ENCODE results near the gene MPP7.

Gene MPP7

GRCh38 chr10:28317760-28318159 is 14.9 kb upstream of the MPP7 start:
- no peaks in the 10 kb centered on the region for H3K36me3 Mint-ChIP-seq
- H3K4me3 Mint-ChIP-seq, result no peak overlapping the region
- peaks cover 18% of the 10 kb centered on the region for H3K4me1 Mint-ChIP-seq
- no peaks in the 10 kb centered on the region for H3K9me3 Mint-ChIP-seq
- no peak for DNase-seq (ENCODE audit: low spot score in 2 of 2)
- no peak overlapping the region for H3K27ac Mint-ChIP-seq
- no peak for ATAC-seq

GRCh38 chr10:28316696-28317095 is 13.8 kb upstream of the MPP7 start:
- H3K27ac Mint-ChIP-seq, result no peak overlapping the region
- H3K36me3 Mint-ChIP-seq, result no peaks in the 10 kb centered on the region
- ATAC-seq, result no peak

GRCh38 chr10:28315140-28315539 is 12.3 kb upstream of the MPP7 start:
- Mint-ChIP-seq H3K4me1 (peaks cover 19% of the 10 kb centered on the region), H3K4me3 (no peak overlapping the region), H3K36me3 (no peaks in the 10 kb centered on the region), H3K27ac (peak overlapping the region; percentile 63), H3K9me3 (peaks cover 3% of the 10 kb centered on the region)
- no peak for DNase-seq (ENCODE audit: low spot score in 2 of 2)
- ATAC-seq, result no peak

More at GRCh38 chr10:28316696-28317095, 13.8 kb upstream of the MPP7 start:
- DNase-seq (ENCODE audit: low spot score in 2 of 2), result no peak
- H3K4me1 Mint-ChIP-seq, result peaks cover 19% of the 10 kb centered on the region
- peaks cover 3% of the 10 kb centered on the region for H3K9me3 Mint-ChIP-seq
- H3K4me3 Mint-ChIP-seq, result no peak overlapping the region

GRCh38 chr10:28314211-28314610 is 11.3 kb upstream of the MPP7 start:
- Mint-ChIP-seq H3K4me1 (peaks cover 19% of the 10 kb centered on the region), H3K36me3 (no peaks in the 10 kb centered on the region), H3K4me3 (no peak overlapping the region), H3K9me3 (peaks cover 3% of the 10 kb centered on the region), H3K27ac (no peak overlapping the region)
- ATAC-seq (no peak), DNase-seq (ENCODE audit: low spot score in 2 of 2) (no peak)

- Mint-ChIP-seq H3K27ac (no peak overlapping the region), H3K9me3 (peaks cover 3% of the 10 kb centered on the region), H3K4me1 (peaks cover 17% of the 10 kb centered on the region), H3K36me3 (no peaks in the 10 kb centered on the region), H3K4me3 (no peak overlapping the region)
- DNase-seq (ENCODE audit: low spot score in 2 of 2), result no peak
- no peak for ATAC-seq
Measured at GRCh38 chr10:28312572-28312971, 9.7 kb upstream of the MPP7 start.

GRCh38 chr10:28311104-28311503 is 8.2 kb upstream of the MPP7 start:
- Mint-ChIP-seq H3K36me3 (no peaks in the 10 kb centered on the region), H3K4me3 (no peak overlapping the region), H3K4me1 (peaks cover 17% of the 10 kb centered on the region), H3K27ac (no peak overlapping the region), H3K9me3 (peaks cover 3% of the 10 kb centered on the region)
- DNase-seq (ENCODE audit: low spot score in 2 of 2) (no peak), ATAC-seq (peak; percentile 58)

- Mint-ChIP-seq H3K27ac (no peak overlapping the region), H3K36me3 (no peaks in the 10 kb centered on the region), H3K4me1 (peaks cover 19% of the 10 kb centered on the region), H3K4me3 (no peak overlapping the region), H3K9me3 (peaks cover 2% of the 10 kb centered on the region)
- ATAC-seq (no peak), DNase-seq (ENCODE audit: low spot score in 2 of 2) (no peak)
Measured at GRCh38 chr10:28307267-28307666, 4.4 kb upstream of the MPP7 start.

GRCh38 chr10:28305553-28305952 is 2.7 kb upstream of the MPP7 start:
- no peak overlapping the region for H3K27ac Mint-ChIP-seq
- peaks cover 23% of the 10 kb centered on the region for H3K4me1 Mint-ChIP-seq
- H3K36me3 Mint-ChIP-seq, result no peaks in the 10 kb centered on the region
- DNase-seq (ENCODE audit: low spot score in 2 of 2) (no peak), ATAC-seq (no peak)
- no peaks in the 10 kb centered on the region for H3K9me3 Mint-ChIP-seq
- no peak overlapping the region for H3K4me3 Mint-ChIP-seq

GRCh38 chr10:28304032-28304571 is 1.2 kb upstream of the MPP7 start:
- Mint-ChIP-seq H3K4me3 (peak overlapping the region; percentile 87), H3K4me1 (peaks cover 27% of the 10 kb centered on the region), H3K27ac (no peak overlapping the region), H3K36me3 (no peaks in the 10 kb centered on the region), H3K9me3 (no peaks in the 10 kb centered on the region)
- DNase-seq (ENCODE audit: low spot score in 2 of 2) (no peak), ATAC-seq (no peak)

GRCh38 chr10:28302012-28302637 is 739 bp downstream of the MPP7 start:
- Mint-ChIP-seq H3K27ac (no peak overlapping the region), H3K36me3 (no peaks in the 10 kb centered on the region), H3K4me3 (peak overlapping the region; percentile 87), H3K4me1 (peaks cover 37% of the 10 kb centered on the region), H3K9me3 (no peaks in the 10 kb centered on the region)
- ATAC-seq (no peak), DNase-seq (ENCODE audit: low spot score in 2 of 2) (no peak)

- Mint-ChIP-seq H3K36me3 (no peaks in the 10 kb centered on the region), H3K27ac (no peak overlapping the region), H3K4me3 (no peak overlapping the region), H3K9me3 (no peaks in the 10 kb centered on the region), H3K4me1 (peaks cover 42% of the 10 kb centered on the region)
- no peak for ATAC-seq
- DNase-seq (ENCODE audit: low spot score in 2 of 2), result no peak
Measured at GRCh38 chr10:28300027-28300426, 2.8 kb downstream of the MPP7 start.

GRCh38 chr10:28298951-28299350 is 3.9 kb downstream of the MPP7 start:
- no peaks in the 10 kb centered on the region for H3K36me3 Mint-ChIP-seq
- H3K4me1 Mint-ChIP-seq, result peaks cover 38% of the 10 kb centered on the region
- H3K27ac Mint-ChIP-seq, result peak overlapping the region; percentile 4

GRCh38 chr10:28296023-28296422 is 6.8 kb downstream of the MPP7 start:
- H3K27ac Mint-ChIP-seq, result no peak overlapping the region
- H3K9me3 Mint-ChIP-seq, result no peaks in the 10 kb centered on the region
- DNase-seq (ENCODE audit: low spot score in 2 of 2) (no peak), ATAC-seq (no peak)
- no peaks in the 10 kb centered on the region for H3K36me3 Mint-ChIP-seq
- H3K4me3 Mint-ChIP-seq, result no peak overlapping the region
- peaks cover 30% of the 10 kb centered on the region for H3K4me1 Mint-ChIP-seq

More at GRCh38 chr10:28298951-28299350, 3.9 kb downstream of the MPP7 start:
- DNase-seq (ENCODE audit: low spot score in 2 of 2), result no peak
- no peak for ATAC-seq
- Mint-ChIP-seq H3K4me3 (peak overlapping the region; percentile 21), H3K9me3 (no peaks in the 10 kb centered on the region)

GRCh38 chr10:28295336-28295735 is 7.5 kb downstream of the MPP7 start:
- Mint-ChIP-seq H3K4me1 (peaks cover 30% of the 10 kb centered on the region), H3K9me3 (no peaks in the 10 kb centered on the region), H3K27ac (no peak overlapping the region), H3K4me3 (no peak overlapping the region), H3K36me3 (no peaks in the 10 kb centered on the region)
- DNase-seq (ENCODE audit: low spot score in 2 of 2), result no peak
- no peak for ATAC-seq

GRCh38 chr10:28294809-28295208 is 8.1 kb downstream of the MPP7 start:
- H3K9me3 Mint-ChIP-seq, result no peaks in the 10 kb centered on the region
- peaks cover 30% of the 10 kb centered on the region for H3K4me1 Mint-ChIP-seq
- no peak overlapping the region for H3K4me3 Mint-ChIP-seq
- H3K36me3 Mint-ChIP-seq, result no peaks in the 10 kb centered on the region
- no peak overlapping the region for H3K27ac Mint-ChIP-seq
- no peak for DNase-seq (ENCODE audit: low spot score in 2 of 2)
- ATAC-seq, result no peak

GRCh38 chr10:28294169-28294532 is 8.7 kb downstream of the MPP7 start:
- Mint-ChIP-seq H3K4me3 (no peak overlapping the region), H3K9me3 (no peaks in the 10 kb centered on the region), H3K27ac (no peak overlapping the region), H3K4me1 (peaks cover 26% of the 10 kb centered on the region), H3K36me3 (no peaks in the 10 kb centered on the region)
- ATAC-seq (no peak), DNase-seq (ENCODE audit: low spot score in 2 of 2) (no peak)

Data from stimulated activated effector memory CD8-positive, alpha-beta T cell treated with anti-CD3 and anti-CD28 coated beads, Interleukin-12 subunit alpha, Interleukin-12 subunit beta, amount 100 ng/mL, for 72 hours (primary cell).